Amniotic stem cell (primary cell): ENCODE measurements around the gene INPP5F.
A peak's percentile ranks its signal among the peaks of the same experiment; 100 is the strongest.
"Not testable (repeated sequence)": the region's sequence is repeated elsewhere in the genome, so short reads cannot be mapped to it uniquely, and the experiment has no call there.

ENCODE experiments used
- DNase-seq: peaks from one replicate; lab custom pipeline; 2025; lab: John Stamatoyannopoulos, UW

INPP5F gene

GRCh38 chr10:119705434-119705831, 20.4 kb upstream of the INPP5F start:
- no peak for DNase-seq

GRCh38 chr10:119706521-119707278, 19.1 kb upstream of the INPP5F start:
- DNase-seq, result no peak

GRCh38 chr10:119707331-119707730, 18.5 kb upstream of the INPP5F start:
- not testable (repeated sequence) for DNase-seq

- DNase-seq, result not testable (repeated sequence)
These were observed 14.9 kb upstream of the INPP5F start for GRCh38 chr10:119710935-119711334.

GRCh38 chr10:119713744-119714483, 11.9 kb upstream of the INPP5F start:
- DNase-seq, result no peak

- no peak for DNase-seq
These were observed 11.4 kb upstream of the INPP5F start for GRCh38 chr10:119714484-119714816.

- no peak for DNase-seq
These were observed 10.0 kb upstream of the INPP5F start for GRCh38 chr10:119715628-119716505.

GRCh38 chr10:119723161-119723560, 2.7 kb upstream of the INPP5F start:
- DNase-seq, result no peak

GRCh38 chr10:119723624-119724023, 2.2 kb upstream of the INPP5F start:
- no peak for DNase-seq

GRCh38 chr10:119724593-119725516, 995 bp upstream of the INPP5F start:
- DNase-seq, result no peak

GRCh38 chr10:119725517-119725827, 378 bp upstream of the INPP5F start:
- no peak for DNase-seq

- no peak for DNase-seq
These were observed 919 bp downstream of the INPP5F start for GRCh38 chr10:119726676-119727261.

GRCh38 chr10:119728172-119728800, 2.4 kb downstream of the INPP5F start:
- no peak for DNase-seq

GRCh38 chr10:119734396-119735332, 8.8 kb downstream of the INPP5F start:
- no peak for DNase-seq

- DNase-seq, result no peak
These were observed 9.6 kb downstream of the INPP5F start for GRCh38 chr10:119735451-119735850.

GRCh38 chr10:119736220-119736619, 10.4 kb downstream of the INPP5F start:
- DNase-seq, result no peak

- no peak for DNase-seq
These were observed 11.3 kb downstream of the INPP5F start for GRCh38 chr10:119737039-119737663.

GRCh38 chr10:119737823-119738222, 12.0 kb downstream of the INPP5F start:
- peak; percentile 64 for DNase-seq

- no peak for DNase-seq
These were observed 13.1 kb downstream of the INPP5F start for GRCh38 chr10:119738962-119739361.
